AG04449 (cell line): ENCODE results near the gene TMTC2.
"Not testable (repeated sequence)": the region's sequence is repeated elsewhere in the genome, so short reads cannot be mapped to it uniquely, and the experiment has no call there.

ENCODE experiments used
- CTCF ChIA-PET: fragments of 350-600 bp; formaldehyde crosslinking; extraction: SDS; loops from one replicate; lab custom pipeline; 2021; ENCODE audit warnings: antibody characterized with exemption; lab: Yijun Ruan, JAX
- POLR2A ChIA-PET: fragments of 400-600, 350-600 bp; formaldehyde crosslinking; extraction: SDS; loops from one replicate; lab custom pipeline; 2020; ENCODE audit warnings: antibody characterized with exemption, inconsistent platforms; lab: Yijun Ruan, JAX
- DNase-seq: peaks from one replicate; pipeline ENCODE4 v3.0.0-alpha.2; 2010; ENCODE audit warnings: low read depth, low spot score
- H3K4me3 ChIP-seq: 2 replicates; pipeline ENCODE4 v1.5.1; 2011; ENCODE audit warnings: low read depth, mild to moderate bottlenecking, control low read depth, low read length
- TF ChIP-seq, protein P1 (sequence below): IDR thresholded peaks from one replicate; pipeline ENCODE4 v1.5.1; 2011; ENCODE audit warnings: mild to moderate bottlenecking, moderate library complexity, low read length, control low read depth, inconsistent platforms; ENCODE audit not compliant: insufficient read depth; ENCODE audit errors: missing control alignments

Gene TMTC2

DNA sequence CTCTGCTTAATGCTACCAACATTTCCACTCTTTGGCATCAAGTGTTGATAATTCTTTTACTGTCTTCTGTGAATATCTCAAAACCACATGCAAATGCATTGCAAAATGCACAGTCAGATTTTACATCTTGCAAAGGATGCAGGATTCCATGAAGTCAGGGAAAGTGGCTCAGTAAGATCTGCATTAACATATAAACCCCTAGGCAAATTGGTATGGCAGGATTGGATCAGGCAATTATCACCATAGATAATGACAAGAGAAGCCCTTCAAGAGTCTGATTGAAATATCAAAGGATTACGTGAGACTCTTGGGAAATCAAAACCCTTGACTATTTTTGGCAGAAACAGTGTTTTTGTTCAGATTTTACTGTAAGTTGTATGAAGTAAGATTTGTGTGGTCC, 71.0 kb downstream of the TMTC2 start:
- no peak for DNase-seq
- H3K4me3 ChIP-seq = no peak overlapping the region
- POLR2A ChIA-PET = no interaction called here
- TF ChIP-seq, protein P1, sequence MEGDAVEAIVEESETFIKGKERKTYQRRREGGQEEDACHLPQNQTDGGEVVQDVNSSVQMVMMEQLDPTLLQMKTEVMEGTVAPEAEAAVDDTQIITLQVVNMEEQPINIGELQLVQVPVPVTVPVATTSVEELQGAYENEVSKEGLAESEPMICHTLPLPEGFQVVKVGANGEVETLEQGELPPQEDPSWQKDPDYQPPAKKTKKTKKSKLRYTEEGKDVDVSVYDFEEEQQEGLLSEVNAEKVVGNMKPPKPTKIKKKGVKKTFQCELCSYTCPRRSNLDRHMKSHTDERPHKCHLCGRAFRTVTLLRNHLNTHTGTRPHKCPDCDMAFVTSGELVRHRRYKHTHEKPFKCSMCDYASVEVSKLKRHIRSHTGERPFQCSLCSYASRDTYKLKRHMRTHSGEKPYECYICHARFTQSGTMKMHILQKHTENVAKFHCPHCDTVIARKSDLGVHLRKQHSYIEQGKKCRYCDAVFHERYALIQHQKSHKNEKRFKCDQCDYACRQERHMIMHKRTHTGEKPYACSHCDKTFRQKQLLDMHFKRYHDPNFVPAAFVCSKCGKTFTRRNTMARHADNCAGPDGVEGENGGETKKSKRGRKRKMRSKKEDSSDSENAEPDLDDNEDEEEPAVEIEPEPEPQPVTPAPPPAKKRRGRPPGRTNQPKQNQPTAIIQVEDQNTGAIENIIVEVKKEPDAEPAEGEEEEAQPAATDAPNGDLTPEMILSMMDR = no peak
- CTCF ChIA-PET = no interaction called here

DNA sequence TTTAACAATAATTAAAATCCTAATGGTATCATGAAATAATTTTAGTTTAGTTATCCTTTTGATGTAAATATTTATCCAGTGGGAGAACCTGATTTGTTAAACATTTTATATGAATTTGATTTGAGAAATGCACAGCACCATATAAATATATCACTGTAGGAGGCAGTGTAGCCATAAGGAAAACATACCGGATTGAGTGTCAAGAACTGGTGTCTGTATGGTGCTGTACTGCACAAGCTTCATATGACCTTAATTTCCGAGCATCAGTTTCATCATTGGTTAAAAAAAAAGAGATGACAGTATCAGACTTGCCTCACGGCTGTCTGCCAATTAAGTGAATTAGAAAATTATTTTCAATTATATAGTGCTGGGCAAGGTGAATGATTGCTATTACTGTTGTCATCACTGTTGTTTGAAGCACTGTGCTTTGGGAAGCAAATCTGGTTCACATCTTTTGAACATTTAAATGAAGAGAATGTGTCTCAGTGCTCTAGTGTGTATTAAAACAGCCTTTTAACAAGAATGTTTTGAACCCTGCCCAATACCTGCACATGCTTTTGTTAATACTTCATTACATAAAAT, 72.1 kb downstream of the TMTC2 start:
- POLR2A ChIA-PET = no interaction called here
- H3K4me3 ChIP-seq = no peak overlapping the region
- DNase-seq = no peak
- TF ChIP-seq, protein P1 = no peak
- CTCF ChIA-PET = no interaction called here

DNA sequence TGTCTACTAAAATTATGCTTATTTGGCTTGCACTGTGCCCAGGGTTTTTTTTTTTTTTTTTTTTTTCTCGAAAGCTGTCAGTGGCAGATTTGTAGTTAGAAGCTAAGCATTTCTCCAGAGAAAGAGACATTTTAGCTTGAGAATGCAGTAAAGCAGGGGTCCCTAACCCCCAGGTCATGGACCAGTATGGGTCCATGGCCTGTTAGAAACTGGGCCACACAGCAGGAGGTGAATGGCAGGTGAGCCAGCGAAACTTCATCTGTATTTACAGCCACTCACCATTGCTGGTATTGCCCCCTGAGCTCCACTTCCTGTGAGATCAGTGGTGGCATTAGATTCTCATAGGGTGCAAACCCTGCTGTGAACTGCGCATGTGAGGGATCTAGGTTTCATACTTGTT, 73.7 kb downstream of the TMTC2 start:
- TF ChIP-seq, protein P1 = no peak
- ChIA-PET POLR2A (no interaction called here), CTCF (no interaction called here)
- no peak for DNase-seq
- no peak overlapping the region for H3K4me3 ChIP-seq

DNA sequence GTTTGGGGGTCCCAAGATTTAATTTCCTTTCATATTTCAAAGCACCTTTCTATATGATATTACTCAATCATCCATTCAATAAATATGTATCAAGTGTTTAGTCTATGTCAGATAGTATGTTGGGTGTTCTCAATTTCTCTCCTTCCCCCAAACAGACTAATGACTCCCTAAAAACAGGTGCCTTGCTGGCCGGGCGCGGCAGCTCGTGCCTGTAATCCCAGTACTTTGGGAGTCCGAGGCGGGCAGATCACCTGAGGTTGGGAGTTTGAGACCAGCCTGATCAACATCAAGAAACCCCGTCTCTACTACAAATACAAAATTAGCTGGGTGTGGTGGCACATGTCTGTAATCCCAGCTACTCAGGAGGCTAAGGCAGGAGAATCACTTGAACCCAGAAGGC, 78.5 kb downstream of the TMTC2 start:
- CTCF ChIA-PET, DNase-seq, POLR2A ChIA-PET, H3K4me3 ChIP-seq: not testable (repeated sequence)

DNA sequence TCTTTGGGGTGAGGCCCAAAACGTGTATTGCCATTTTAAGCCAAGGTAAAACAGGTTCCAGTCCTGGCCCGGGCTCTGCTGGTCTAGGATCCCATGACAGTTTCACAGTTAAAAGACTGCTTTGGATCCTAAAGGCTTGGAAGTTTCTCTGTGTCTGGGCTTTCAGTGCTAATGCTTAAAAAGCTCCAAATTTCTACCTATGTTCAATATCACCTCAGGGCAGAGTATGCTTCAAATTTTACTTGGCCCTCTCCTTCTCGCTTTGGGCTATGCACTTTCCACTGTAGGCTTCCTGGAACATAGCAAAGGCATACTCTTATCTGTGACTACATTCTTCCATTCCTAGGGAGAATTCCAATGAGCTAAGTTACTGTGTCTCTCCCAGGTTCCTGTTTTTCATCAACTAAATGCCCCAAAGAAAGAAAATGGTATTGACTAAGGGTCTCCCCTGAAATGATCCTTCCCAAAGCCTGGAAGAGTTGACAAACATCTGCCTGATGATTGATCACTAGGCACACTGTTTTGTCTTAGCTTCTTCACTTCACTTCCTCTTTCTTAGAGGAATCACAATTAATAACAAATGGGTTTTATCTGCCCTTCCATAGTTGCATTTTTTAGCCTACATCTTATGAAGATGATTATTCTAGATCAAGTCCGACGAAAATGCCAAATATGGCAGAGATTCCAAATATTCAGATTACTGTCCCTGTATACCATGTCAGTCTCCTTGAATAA, 79.4 kb downstream of the TMTC2 start:
- ChIA-PET POLR2A (no interaction called here), CTCF (no interaction called here)
- TF ChIP-seq, protein P1 = no peak
- no peak overlapping the region for H3K4me3 ChIP-seq
- no peak for DNase-seq

DNA sequence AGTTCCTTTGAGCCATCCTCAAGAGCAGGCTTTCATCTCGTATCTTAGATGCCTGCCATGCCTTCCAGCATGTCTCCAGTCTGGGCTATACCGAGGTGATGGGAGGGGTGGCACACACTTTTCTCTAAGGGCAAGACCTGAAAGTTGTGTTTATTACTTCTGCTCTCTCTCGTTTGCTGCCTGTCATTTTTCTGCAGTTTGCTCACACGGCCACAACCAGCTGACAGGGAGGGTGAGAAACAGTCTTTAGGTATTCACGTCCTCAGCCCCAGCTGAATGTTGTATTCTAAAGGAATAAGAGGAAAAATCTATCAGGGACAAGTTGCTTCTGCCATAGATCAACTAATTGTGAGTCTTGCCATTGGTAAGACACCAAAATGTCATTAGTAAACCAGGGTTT, 88.0 kb downstream of the TMTC2 start:
- ChIA-PET CTCF (no interaction called here), POLR2A (no interaction called here)

More for the DNA sequence above, 88.0 kb downstream of the TMTC2 start:
- H3K4me3 ChIP-seq = no peak overlapping the region
- no peak for DNase-seq
- TF ChIP-seq, protein P1 = no peak
